Neural cell (in vitro differentiated cells): Measurements from ENCODE around the gene BNC2. TPM values are rescaled to one million over a fixed set of nuclear protein-coding genes. Genes with fewer than 3 reads are reported as not detected.

Experiments
- H2AFZ ChIP-seq: fragments of 200-600, 300-800 bp; sonication (generic), shearing (Covaris generic); 2 replicates; pipeline ENCODE4 v1.6.0; 2014; ENCODE audit warnings: low read depth, mild to moderate bottlenecking, antibody characterized with exemption, low read length, moderate library complexity
- H3F3A ChIP-seq: fragments of 200-600 bp; shearing (Covaris generic); 2 replicates; pipeline ENCODE4 v1.6.1; 2016; ENCODE audit warnings: mild to moderate bottlenecking, moderate library complexity, mixed read lengths, antibody characterized with exemption, low read length; ENCODE audit not compliant: insufficient read depth, poor library complexity, severe bottlenecking
- H3K27ac ChIP-seq: fragments of 200-600, 300-800 bp; sonication (generic), shearing (Covaris generic); 2 replicates; pipeline ENCODE4 v1.5.1; 2014; ENCODE audit warnings: mild to moderate bottlenecking, low read length, moderate library complexity
- H3K27me3 ChIP-seq: fragments of 300-800, 200-600 bp; sonication (generic), shearing (Covaris generic); 2 replicates; pipeline ENCODE4 v1.6.0; 2014; ENCODE audit warnings: mild to moderate bottlenecking, low read depth, low read length, moderate library complexity; ENCODE audit not compliant: insufficient read depth
- H3K36me3 ChIP-seq: fragments of 300-800, 200-600 bp; sonication (generic), shearing (Covaris generic); 2 replicates; pipeline ENCODE4 v1.5.1; 2014; ENCODE audit warnings: mild to moderate bottlenecking, antibody characterized with exemption, low read length, moderate library complexity; ENCODE audit not compliant: insufficient read depth
- H3K4me2 ChIP-seq: fragments of 300-800, 200-600 bp; sonication (generic), shearing (Covaris generic); 2 replicates; pipeline ENCODE4 v1.6.0; 2014; ENCODE audit warnings: mild to moderate bottlenecking, low read length
- H3K4me3 ChIP-seq: fragments of 300-800, 200-600 bp; sonication (generic), shearing (Covaris generic); 2 replicates; pipeline ENCODE4 v1.5.1; 2014; ENCODE audit warnings: mild to moderate bottlenecking, low read length, moderate library complexity
- H3K79me2 ChIP-seq: fragments of 200-600 bp; shearing (Covaris generic); replicated peaks from 2 replicates; pipeline ENCODE4 v1.6.0; 2014; ENCODE audit warnings: mild to moderate bottlenecking, low read length, moderate library complexity; ENCODE audit not compliant: insufficient read depth
- H3K9ac ChIP-seq: fragments of 300-800, 200-600 bp; sonication (generic), shearing (Covaris generic); 2 replicates; pipeline ENCODE4 v1.6.1; 2016; ENCODE audit warnings: mild to moderate bottlenecking, low read length, mixed read lengths
- H3K9me2 ChIP-seq: fragments of 200-600 bp; shearing (Covaris generic); 2 replicates; pipeline ENCODE4 v1.6.1; 2016; ENCODE audit warnings: mild to moderate bottlenecking, low read length, mixed read lengths; ENCODE audit not compliant: insufficient read depth
- H3K9me3 ChIP-seq: fragments of 200-600, 300-800 bp; sonication (generic), shearing (Covaris generic); 2 replicates; pipeline ENCODE4 v1.6.1; 2016; ENCODE audit warnings: mild to moderate bottlenecking, mixed run types, low read length, moderate library complexity, mixed read lengths
- H4K20me1 ChIP-seq: fragments of 200-600 bp; shearing (Covaris generic); 2 replicates; pipeline ENCODE4 v1.6.1; 2016; ENCODE audit warnings: mild to moderate bottlenecking, mixed run types; ENCODE audit not compliant: insufficient read depth
- EP300 ChIP-seq: fragments of 450-650 bp; conservative IDR thresholded peaks from 2 replicates; pipeline ENCODE4 v1.6.1; 2014; ENCODE audit warnings: antibody characterized with exemption, mild to moderate bottlenecking, moderate library complexity; ENCODE audit not compliant: poor library complexity, severe bottlenecking
- EZH2 ChIP-seq: fragments of 200-600, 300-800 bp; shearing (Covaris generic), sonication (generic); IDR thresholded peaks from 2 replicates; pipeline ENCODE4 v1.6.1; 2014; ENCODE audit warnings: antibody characterized with exemption, low read length, borderline replicate concordance, mild to moderate bottlenecking; ENCODE audit not compliant: insufficient read depth, poor library complexity, severe bottlenecking
- MXI1 ChIP-seq: fragments of 450-650 bp; conservative IDR thresholded peaks from 2 replicates; pipeline ENCODE4 v1.6.1; 2014; ENCODE audit warnings: antibody characterized with exemption, mild to moderate bottlenecking; ENCODE audit not compliant: poor library complexity, severe bottlenecking
- RAD21 ChIP-seq: fragments of 450-650 bp; conservative IDR thresholded peaks from 2 replicates; pipeline ENCODE4 v1.6.1; 2014; ENCODE audit warnings: antibody characterized with exemption, mild to moderate bottlenecking, moderate library complexity
- SMC3 ChIP-seq: fragments of 450-650 bp; conservative IDR thresholded peaks from 2 replicates; pipeline ENCODE4 v1.6.1; 2014; ENCODE audit warnings: antibody characterized with exemption, mild to moderate bottlenecking, moderate library complexity; ENCODE audit not compliant: poor library complexity
- TAF1 ChIP-seq: IDR thresholded peaks from 2 replicates; pipeline ENCODE4 v1.6.1; 2012; ENCODE audit warnings: low read depth
- polyA plus RNA-seq: library from polyadenylated mRNA; depleted of rRNA; stranded (reverse); fragments of >200 nt; gene quantifications from 2 replicates; pipeline ENCODE4 v1.2.3, GENCODE V29; 2014
- TF ChIP-seq, protein P1 (sequence below): fragments of 450-650 bp; IDR thresholded peaks from 2 replicates; pipeline ENCODE4 v1.5.1; 2014; ENCODE audit warnings: antibody characterized with exemption, mild to moderate bottlenecking, moderate library complexity; ENCODE audit not compliant: poor library complexity, severe bottlenecking
- TF ChIP-seq, protein P2 (sequence below): IDR thresholded peaks from 2 replicates; pipeline ENCODE4 v1.6.1; 2012; ENCODE audit warnings: borderline replicate concordance

BNC2 gene
- polyA plus RNA-seq, 1 donor from 2014 or later: 1.3 TPM

DNA sequence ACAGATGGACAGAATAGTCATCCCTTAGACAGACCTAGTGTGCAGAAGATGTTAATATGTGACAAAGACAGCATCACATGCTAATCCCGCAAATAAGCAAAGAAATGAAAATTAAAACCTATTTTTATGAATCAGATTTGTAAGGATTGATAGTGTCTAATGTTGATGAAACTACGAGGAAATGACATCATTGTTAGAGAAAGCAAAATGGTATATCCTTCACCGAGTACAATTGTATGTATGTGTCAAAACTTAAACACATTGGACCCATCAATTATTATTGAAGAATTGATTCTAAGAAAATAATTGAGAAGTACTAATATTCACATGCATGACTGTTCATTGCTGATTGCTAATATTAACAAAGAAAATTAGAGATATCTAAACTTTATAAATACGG lies 493.2 kb downstream of the BNC2 start:
- Histone ChIP-seq H4K20me1 (no peaks in the 10 kb centered on the region), H3K27me3 (no peaks in the 10 kb centered on the region), H3K36me3 (no peaks in the 10 kb centered on the region), H3K27ac (no peak overlapping the region), H3K9me3 (no peaks in the 10 kb centered on the region), H3K79me2 (no peaks in the 10 kb centered on the region), H3F3A (no peaks in the 10 kb centered on the region), H3K9ac (no peak overlapping the region), H3K4me2 (no peak overlapping the region), H3K4me3 (no peak overlapping the region), H2AFZ (no peak overlapping the region), H3K9me2 (no peaks in the 10 kb centered on the region)
- TF ChIP-seq, protein P1, sequence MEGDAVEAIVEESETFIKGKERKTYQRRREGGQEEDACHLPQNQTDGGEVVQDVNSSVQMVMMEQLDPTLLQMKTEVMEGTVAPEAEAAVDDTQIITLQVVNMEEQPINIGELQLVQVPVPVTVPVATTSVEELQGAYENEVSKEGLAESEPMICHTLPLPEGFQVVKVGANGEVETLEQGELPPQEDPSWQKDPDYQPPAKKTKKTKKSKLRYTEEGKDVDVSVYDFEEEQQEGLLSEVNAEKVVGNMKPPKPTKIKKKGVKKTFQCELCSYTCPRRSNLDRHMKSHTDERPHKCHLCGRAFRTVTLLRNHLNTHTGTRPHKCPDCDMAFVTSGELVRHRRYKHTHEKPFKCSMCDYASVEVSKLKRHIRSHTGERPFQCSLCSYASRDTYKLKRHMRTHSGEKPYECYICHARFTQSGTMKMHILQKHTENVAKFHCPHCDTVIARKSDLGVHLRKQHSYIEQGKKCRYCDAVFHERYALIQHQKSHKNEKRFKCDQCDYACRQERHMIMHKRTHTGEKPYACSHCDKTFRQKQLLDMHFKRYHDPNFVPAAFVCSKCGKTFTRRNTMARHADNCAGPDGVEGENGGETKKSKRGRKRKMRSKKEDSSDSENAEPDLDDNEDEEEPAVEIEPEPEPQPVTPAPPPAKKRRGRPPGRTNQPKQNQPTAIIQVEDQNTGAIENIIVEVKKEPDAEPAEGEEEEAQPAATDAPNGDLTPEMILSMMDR: no peak
- no peak for TF ChIP-seq EP300
- TF ChIP-seq MXI1: no peak
- TF ChIP-seq, protein P2, sequence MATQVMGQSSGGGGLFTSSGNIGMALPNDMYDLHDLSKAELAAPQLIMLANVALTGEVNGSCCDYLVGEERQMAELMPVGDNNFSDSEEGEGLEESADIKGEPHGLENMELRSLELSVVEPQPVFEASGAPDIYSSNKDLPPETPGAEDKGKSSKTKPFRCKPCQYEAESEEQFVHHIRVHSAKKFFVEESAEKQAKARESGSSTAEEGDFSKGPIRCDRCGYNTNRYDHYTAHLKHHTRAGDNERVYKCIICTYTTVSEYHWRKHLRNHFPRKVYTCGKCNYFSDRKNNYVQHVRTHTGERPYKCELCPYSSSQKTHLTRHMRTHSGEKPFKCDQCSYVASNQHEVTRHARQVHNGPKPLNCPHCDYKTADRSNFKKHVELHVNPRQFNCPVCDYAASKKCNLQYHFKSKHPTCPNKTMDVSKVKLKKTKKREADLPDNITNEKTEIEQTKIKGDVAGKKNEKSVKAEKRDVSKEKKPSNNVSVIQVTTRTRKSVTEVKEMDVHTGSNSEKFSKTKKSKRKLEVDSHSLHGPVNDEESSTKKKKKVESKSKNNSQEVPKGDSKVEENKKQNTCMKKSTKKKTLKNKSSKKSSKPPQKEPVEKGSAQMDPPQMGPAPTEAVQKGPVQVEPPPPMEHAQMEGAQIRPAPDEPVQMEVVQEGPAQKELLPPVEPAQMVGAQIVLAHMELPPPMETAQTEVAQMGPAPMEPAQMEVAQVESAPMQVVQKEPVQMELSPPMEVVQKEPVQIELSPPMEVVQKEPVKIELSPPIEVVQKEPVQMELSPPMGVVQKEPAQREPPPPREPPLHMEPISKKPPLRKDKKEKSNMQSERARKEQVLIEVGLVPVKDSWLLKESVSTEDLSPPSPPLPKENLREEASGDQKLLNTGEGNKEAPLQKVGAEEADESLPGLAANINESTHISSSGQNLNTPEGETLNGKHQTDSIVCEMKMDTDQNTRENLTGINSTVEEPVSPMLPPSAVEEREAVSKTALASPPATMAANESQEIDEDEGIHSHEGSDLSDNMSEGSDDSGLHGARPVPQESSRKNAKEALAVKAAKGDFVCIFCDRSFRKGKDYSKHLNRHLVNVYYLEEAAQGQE: no peak
- no peak for TF ChIP-seq TAF1

DNA sequence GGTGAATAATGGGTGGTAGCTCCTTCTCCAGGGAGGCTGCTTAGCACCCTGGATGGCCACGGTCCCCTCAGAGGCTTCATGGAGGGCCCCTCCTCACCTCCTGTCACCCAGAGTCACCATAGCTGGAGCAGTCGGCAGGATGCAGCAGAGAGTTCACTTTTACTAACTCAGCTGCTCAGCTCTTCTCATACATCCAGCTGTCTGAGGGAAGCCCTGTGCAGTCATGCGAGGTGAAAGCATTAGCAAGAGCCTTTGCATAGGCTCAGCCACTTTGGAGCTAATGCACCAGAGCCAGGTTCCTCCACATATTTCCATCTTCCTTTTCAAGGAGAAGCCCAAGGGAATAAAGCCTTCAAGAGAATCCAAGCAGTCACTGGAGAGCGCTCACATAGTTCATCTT lies 499.2 kb downstream of the BNC2 start:
- Histone ChIP-seq H3K9me3 (no peaks in the 10 kb centered on the region), H3K4me2 (no peak overlapping the region), H2AFZ (no peak overlapping the region), H3K79me2 (no peaks in the 10 kb centered on the region), H4K20me1 (no peaks in the 10 kb centered on the region), H3K9ac (no peak overlapping the region), H3K4me3 (no peak overlapping the region), H3F3A (no peaks in the 10 kb centered on the region), H3K27ac (no peak overlapping the region), H3K36me3 (no peaks in the 10 kb centered on the region), H3K27me3 (no peaks in the 10 kb centered on the region), H3K9me2 (no peaks in the 10 kb centered on the region)
- no peak for TF ChIP-seq MXI1
- TF ChIP-seq RAD21: no peak
- TF ChIP-seq, protein P2: no peak
- no peak for TF ChIP-seq SMC3
- no peak for TF ChIP-seq EP300
- no peak for TF ChIP-seq EZH2
- TF ChIP-seq, protein P1: no peak
